GM13977 (cell line): ENCODE results near the gene PDZRN4.
"Not testable (repeated sequence)": the region's sequence is repeated elsewhere in the genome, so short reads cannot be mapped to it uniquely, and the experiment has no call there.

ENCODE experiments used
- DNase-seq: peaks from one replicate; pipeline ENCODE4 v3.0.0; 2012; ENCODE audit warnings: low spot score
- in situ Hi-C: fragments of 300-500 bp; cut with MboI; formaldehyde crosslinking; loops from one replicate; pipeline ENCODE4 v1.12.0; 2022; ENCODE audit warnings: low sequenced_read_pairs, low pct_unique_long_range_greater_than_20kb, mixed read lengths, inconsistent platforms; ENCODE audit not compliant: unreplicated experiment
- TF ChIP-seq, protein P1 (sequence below): IDR thresholded peaks from 2 replicates; pipeline ENCODE4 v1.5.1; 2012; ENCODE audit warnings: mild to moderate bottlenecking, control low read depth; ENCODE audit not compliant: insufficient read depth; ENCODE audit errors: extremely low read depth, missing control alignments

Gene PDZRN4

GRCh38 chr12:41167701-41168100, 20.4 kb upstream of the PDZRN4 start:
- in situ Hi-C loops, result no loop called here
- no peak for DNase-seq
- TF ChIP-seq, protein P1, sequence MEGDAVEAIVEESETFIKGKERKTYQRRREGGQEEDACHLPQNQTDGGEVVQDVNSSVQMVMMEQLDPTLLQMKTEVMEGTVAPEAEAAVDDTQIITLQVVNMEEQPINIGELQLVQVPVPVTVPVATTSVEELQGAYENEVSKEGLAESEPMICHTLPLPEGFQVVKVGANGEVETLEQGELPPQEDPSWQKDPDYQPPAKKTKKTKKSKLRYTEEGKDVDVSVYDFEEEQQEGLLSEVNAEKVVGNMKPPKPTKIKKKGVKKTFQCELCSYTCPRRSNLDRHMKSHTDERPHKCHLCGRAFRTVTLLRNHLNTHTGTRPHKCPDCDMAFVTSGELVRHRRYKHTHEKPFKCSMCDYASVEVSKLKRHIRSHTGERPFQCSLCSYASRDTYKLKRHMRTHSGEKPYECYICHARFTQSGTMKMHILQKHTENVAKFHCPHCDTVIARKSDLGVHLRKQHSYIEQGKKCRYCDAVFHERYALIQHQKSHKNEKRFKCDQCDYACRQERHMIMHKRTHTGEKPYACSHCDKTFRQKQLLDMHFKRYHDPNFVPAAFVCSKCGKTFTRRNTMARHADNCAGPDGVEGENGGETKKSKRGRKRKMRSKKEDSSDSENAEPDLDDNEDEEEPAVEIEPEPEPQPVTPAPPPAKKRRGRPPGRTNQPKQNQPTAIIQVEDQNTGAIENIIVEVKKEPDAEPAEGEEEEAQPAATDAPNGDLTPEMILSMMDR, result no peak

DNA sequence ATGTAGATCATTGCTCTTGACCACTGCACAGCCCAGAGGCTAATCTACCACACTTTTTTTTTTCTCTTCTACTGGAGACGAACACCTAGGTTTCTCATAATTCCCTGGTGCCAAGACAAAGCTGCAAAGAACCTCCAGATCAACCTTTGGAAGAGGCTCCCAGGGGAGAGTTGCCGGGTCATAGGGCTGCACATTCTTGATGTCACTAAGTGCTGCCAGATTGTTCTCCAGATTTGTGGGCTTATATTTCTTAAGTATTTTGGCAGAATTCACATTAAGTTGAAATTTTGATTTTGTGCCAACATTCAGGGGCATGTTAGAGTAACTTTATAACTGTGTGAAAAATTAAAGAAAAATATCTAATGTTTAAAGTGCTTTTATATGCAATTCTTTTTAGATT, 13.5 kb upstream of the PDZRN4 start:
- TF ChIP-seq, protein P1, result no peak
- DNase-seq, result no peak
- in situ Hi-C loops, result no loop called here

- DNase-seq, in situ Hi-C loops: not testable (repeated sequence)
Measured at GRCh38 chr12:41179507-41179906, 8.6 kb upstream of the PDZRN4 start.

GRCh38 chr12:41184864-41185263, 3.3 kb upstream of the PDZRN4 start:
- in situ Hi-C loops, result no loop called here
- TF ChIP-seq, protein P1, result no peak
- no peak for DNase-seq

DNA sequence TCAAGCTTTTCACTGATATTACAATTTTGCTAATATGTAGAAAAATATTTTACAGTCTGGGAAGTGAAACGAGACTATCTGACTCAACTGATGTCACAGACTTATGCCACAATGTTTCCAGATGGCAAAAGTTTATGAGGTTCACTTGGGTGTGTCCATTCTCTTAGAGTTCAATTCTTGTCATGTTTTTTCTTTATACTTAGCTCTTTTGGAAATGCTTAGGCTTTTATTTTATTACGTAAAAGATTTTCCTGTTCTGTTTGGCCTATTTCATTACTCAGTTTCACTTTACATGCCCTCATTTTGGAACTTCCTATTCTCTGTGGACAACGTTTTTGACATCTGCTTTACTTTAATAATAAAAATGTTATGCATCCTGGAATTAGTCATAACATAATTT, 2.1 kb upstream of the PDZRN4 start:
- in situ Hi-C loops, result no loop called here
- DNase-seq, result no peak
- TF ChIP-seq, protein P1, result no peak

GRCh38 chr12:41188841-41189394, 798 bp downstream of the PDZRN4 start:
- peak; percentile 13 for DNase-seq
- in situ Hi-C loops, result no loop called here
- TF ChIP-seq, protein P1, result no peak

DNA sequence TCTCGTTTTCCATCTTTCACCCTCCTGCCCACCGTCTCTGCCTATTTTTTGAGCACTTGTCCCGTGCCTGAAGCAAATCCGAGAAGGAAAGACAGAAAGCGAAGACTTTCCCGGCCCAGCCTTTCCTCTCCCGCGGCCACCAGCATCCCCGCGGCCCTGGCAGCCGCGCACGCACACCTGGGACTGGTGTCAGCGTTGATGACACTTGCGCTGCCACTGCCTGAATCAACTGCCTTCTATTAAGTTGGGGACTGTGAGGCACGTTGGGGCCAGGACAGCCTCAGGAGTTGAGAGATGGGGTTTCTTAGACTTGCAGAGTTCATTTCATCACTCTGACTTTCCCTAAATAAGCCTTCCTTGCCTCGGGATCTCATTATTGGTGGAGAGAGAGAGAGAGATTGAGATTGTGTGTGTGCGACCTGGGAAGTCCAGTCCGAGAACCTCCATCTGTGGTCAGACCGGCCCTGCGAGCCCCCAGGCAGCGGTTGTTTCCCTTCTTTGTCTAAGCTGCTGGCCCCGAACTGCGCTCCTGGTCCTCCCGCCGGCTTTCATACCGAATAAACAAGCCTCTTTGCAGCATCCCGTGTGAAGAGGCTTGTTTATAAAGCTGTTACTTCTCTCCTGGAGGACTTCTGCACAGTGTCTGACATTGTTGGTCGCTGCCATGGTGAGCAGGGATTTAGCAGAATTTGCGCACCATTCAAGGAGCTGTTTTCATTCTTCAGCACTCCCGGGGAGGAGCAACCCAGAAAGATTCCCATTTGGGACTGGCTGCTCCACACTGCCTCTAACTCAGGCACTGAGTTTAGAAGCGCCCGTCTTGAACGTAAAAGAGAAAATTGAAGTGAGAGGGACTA, 1.5 kb downstream of the PDZRN4 start:
- no peak for DNase-seq
- in situ Hi-C loops, result no loop called here

More for the DNA sequence above, 1.5 kb downstream of the PDZRN4 start:
- TF ChIP-seq, protein P1, result no peak
